Measurements from ENCODE around the gene MLANA.

DNA sequence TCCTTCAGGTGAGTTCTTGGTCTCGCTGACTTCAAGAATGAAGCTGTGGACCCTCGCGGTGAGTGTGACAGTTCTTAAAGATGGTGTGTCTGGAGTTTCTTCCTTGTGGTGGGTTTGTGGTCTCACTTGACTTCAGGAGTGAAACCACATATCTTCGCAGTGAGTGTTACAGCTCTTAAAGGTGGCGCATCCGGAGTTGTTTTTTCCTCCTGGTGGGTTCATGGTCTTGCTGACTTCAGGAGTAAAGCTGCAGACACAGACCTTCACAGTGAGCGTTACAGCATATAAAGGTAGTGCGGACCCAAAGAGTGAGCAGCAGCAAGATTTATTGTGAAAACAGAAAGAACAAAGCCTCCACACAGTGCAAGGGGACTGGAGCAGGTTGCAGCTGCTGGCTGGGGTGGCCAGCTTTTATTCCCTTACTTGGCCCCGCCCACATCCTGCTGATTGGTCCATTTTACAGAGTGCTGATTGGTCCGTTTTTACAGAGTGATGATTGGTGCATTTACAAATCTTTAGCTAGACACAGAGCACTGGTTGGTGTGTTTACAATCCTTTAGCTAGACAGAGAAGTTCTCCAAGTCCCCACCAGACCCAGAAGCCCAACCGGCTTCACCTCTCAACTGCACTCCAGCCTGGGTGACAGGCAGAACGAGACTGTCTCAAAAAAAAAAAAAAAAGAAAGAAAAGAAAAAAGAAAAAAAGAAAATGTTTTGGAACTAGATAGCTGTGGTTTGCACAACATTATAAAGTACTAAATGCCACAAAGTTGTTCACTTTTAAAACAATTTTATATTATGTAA, 48.7 kb upstream of the MLANA start:
- TF ChIP-seq, protein P1, sequence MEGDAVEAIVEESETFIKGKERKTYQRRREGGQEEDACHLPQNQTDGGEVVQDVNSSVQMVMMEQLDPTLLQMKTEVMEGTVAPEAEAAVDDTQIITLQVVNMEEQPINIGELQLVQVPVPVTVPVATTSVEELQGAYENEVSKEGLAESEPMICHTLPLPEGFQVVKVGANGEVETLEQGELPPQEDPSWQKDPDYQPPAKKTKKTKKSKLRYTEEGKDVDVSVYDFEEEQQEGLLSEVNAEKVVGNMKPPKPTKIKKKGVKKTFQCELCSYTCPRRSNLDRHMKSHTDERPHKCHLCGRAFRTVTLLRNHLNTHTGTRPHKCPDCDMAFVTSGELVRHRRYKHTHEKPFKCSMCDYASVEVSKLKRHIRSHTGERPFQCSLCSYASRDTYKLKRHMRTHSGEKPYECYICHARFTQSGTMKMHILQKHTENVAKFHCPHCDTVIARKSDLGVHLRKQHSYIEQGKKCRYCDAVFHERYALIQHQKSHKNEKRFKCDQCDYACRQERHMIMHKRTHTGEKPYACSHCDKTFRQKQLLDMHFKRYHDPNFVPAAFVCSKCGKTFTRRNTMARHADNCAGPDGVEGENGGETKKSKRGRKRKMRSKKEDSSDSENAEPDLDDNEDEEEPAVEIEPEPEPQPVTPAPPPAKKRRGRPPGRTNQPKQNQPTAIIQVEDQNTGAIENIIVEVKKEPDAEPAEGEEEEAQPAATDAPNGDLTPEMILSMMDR (IDR thresholded peaks at IDR 0.05) = no peak
- no peak for TF ChIP-seq POLR2A (IDR thresholded peaks at IDR 0.05)

Data from breast epithelium (tissue), 3 donors.